Hepatocyte (in vitro differentiated cells): Measurements from ENCODE around the gene PDE4B.

ENCODE experiments used
- CTCF ChIP-seq: fragments of 200-600 bp; sonication (generic); IDR thresholded peaks from 2 replicates; pipeline ENCODE4 v1.5.1; 2016; ENCODE audit warnings: antibody characterized with exemption, mild to moderate bottlenecking; ENCODE audit not compliant: poor library complexity
- EZH2 ChIP-seq: fragments of 200-600 bp; sonication (generic); IDR thresholded peaks from 2 replicates; pipeline ENCODE4 v1.6.1; 2016; ENCODE audit warnings: antibody characterized with exemption, mild to moderate bottlenecking, borderline replicate concordance

DNA sequence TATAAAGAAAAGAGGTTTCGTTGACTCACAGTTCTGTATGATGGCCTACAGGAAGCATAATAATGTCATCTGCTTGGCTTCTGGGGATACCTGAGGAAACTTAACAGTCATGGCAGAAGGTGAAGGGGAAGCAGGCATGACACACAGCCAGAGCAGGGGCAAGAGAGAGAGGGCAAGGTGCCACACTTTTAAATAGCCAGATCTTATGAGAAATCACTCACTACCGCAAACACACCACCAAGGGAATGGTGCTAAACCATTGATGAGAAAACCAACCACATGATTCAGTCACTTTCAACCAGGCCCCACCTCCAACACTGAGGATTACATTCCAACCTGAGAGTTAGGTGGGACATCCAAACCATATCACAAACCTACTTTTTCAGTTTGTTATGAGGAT lies 495.4 kb downstream of the PDE4B start:
- no peak for TF ChIP-seq CTCF
- TF ChIP-seq EZH2: no peak
